ENCODE data around the gene BRMS1L. TPM values are rescaled to one million over a fixed set of nuclear protein-coding genes. Genes with fewer than 3 reads are reported as not detected.

Gene BRMS1L
- total and polyA plus RNA-seq, 2 donors (not counting 3 experiments of a cell fraction or from before 2014, with no cell fraction given) = 4.0 to 7.7 TPM

- dilution Hi-C loops (cut with MboI; ENCODE audit: extremely low pct_ligation_motif_present, low sequenced_read_pairs) = no loop called here
- intact Hi-C loops (cut with micrococcal nuclease) = no loop called here
- Histone ChIP-seq H2AFZ (ENCODE audit: low read depth, low read length) (no peak overlapping the region), H3K9me3 (replicated peaks; ENCODE audit: control insufficient read depth, insufficient read depth, low read length) (no peaks in the 10 kb centered on the region), H4K20me1 (replicated peaks; ENCODE audit: control insufficient read depth, extremely low read depth, insufficient read depth, low read length) (no peaks in the 10 kb centered on the region), H3K9ac (replicated peaks; ENCODE audit: extremely low read depth, insufficient read depth, low read length) (no peak overlapping the region), H3K27me3 (ENCODE audit: control insufficient read depth in 2 of 2, insufficient read depth in 2 of 2, low read length in 2 of 2) (no peaks in the 10 kb centered on the region), H3K27ac (ENCODE audit: insufficient read depth, low read depth, low read length) (no peak overlapping the region), H3K4me1 (ENCODE audit: control insufficient read depth, extremely low read depth, insufficient read depth, low read length) (no peaks in the 10 kb centered on the region), H3K36me3 (ENCODE audit: control insufficient read depth in 2 of 2, extremely low read depth in 1 of 2, insufficient read depth in 2 of 2, low read length in 2 of 2) (no peaks in the 10 kb centered on the region), H3K4me3 (replicated peaks in 1 of 3; ENCODE audit: insufficient read depth in 1 of 3, low read depth in 1 of 3, low read length in 3 of 3) (no peak overlapping the region), H3K79me2 (ENCODE audit: control insufficient read depth, insufficient read depth, low read length) (peaks cover 2% of the 10 kb centered on the region), H3K4me2 (ENCODE audit: insufficient read depth, low read length) (no peak overlapping the region), H3K9me1 (replicated peaks; ENCODE audit: control insufficient read depth, extremely low read depth, insufficient read depth, low read length) (no peaks in the 10 kb centered on the region)
- DNase-seq (ENCODE audit: low read depth, low spot score) (no peak), FAIRE-seq (no peak)
- TF ChIP-seq GATA2 (IDR thresholded peaks at IDR 0.05; ENCODE audit: insufficient read depth, insufficient read length, low read depth, low read length) = no peak
- TF ChIP-seq MYC (IDR thresholded peaks at IDR 0.05; ENCODE audit: low read depth, low read length) = no peak
- TF ChIP-seq CTCF (IDR thresholded peaks at IDR 0.05; ENCODE audit: extremely low read depth in 1 of 2, insufficient read depth in 1 of 2, low read depth in 1 of 2, low read length in 2 of 2) = no peak
- TF ChIP-seq FOS (IDR thresholded peaks at IDR 0.05; ENCODE audit: borderline replicate concordance, insufficient read depth, low read length) = no peak
- CTCF ChIA-PET = interaction anchor here (0.9 kb wide), 1 partner anchor 28 kb away, joined by 3 read pairs; no protein-coding TSS in a partner anchor
- POLR2A ChIA-PET = no interaction called here
- no TSS peak for BruUV-seq (replicated peaks)
Measured at GRCh38 chr14:35789651-35790050, 36.5 kb upstream of the BRMS1L start.

GRCh38 chr14:35797796-35798195 lies 28.3 kb upstream of the BRMS1L start:
- BruUV-seq (replicated peaks) = no TSS peak
- no peaks in the 10 kb centered on the region for H3K36me3 ChIP-seq (ENCODE audit: control insufficient read depth in 2 of 2, extremely low read depth in 1 of 2, insufficient read depth in 2 of 2, low read length in 2 of 2)
- no peaks in the 10 kb centered on the region for H3K4me1 ChIP-seq (ENCODE audit: control insufficient read depth, extremely low read depth, insufficient read depth, low read length)
- no peak overlapping the region for H3K27ac ChIP-seq (ENCODE audit: insufficient read depth, low read depth, low read length)
- no peak overlapping the region for H3K9ac ChIP-seq (replicated peaks; ENCODE audit: extremely low read depth, insufficient read depth, low read length)
- no peak overlapping the region for H3K4me3 ChIP-seq (replicated peaks in 1 of 3; ENCODE audit: insufficient read depth in 1 of 3, low read depth in 1 of 3, low read length in 3 of 3)
- no peak for TF ChIP-seq FOS (IDR thresholded peaks at IDR 0.05; ENCODE audit: borderline replicate concordance, insufficient read depth, low read length)
- no peak for TF ChIP-seq EZH2 (IDR thresholded peaks at IDR 0.05; ENCODE audit: borderline replicate concordance, low read depth, low read length, severe bottlenecking)
- TF ChIP-seq CTCF (IDR thresholded peaks at IDR 0.05; ENCODE audit: extremely low read depth in 1 of 2, insufficient read depth in 1 of 2, low read depth in 1 of 2, low read length in 2 of 2) = no peak
- no peak for TF ChIP-seq JUN (IDR thresholded peaks at IDR 0.05; ENCODE audit: borderline replicate concordance, insufficient read depth, insufficient read length, low read depth)
- no peak for TF ChIP-seq MYC (IDR thresholded peaks at IDR 0.05; ENCODE audit: low read depth, low read length)
- TF ChIP-seq POLR2A (IDR thresholded peaks at IDR 0.05; ENCODE audit: low read depth, low read length) = no peak
- TF ChIP-seq GATA2 (IDR thresholded peaks at IDR 0.05; ENCODE audit: insufficient read depth, insufficient read length, low read depth, low read length) = no peak
- TF ChIP-seq POLR2AphosphoS5 (IDR thresholded peaks at IDR 0.05; ENCODE audit: insufficient read depth, low read depth, low read length) = no peak
- no peak for TF ChIP-seq MAX (IDR thresholded peaks at IDR 0.05; ENCODE audit: insufficient read depth, insufficient read length)
- no peaks in the 10 kb centered on the region for H3K27me3 ChIP-seq (ENCODE audit: control insufficient read depth in 2 of 2, insufficient read depth in 2 of 2, low read length in 2 of 2)
- DNase-seq (ENCODE audit: low read depth, low spot score) (no peak), FAIRE-seq (no peak)
- H2AFZ ChIP-seq (ENCODE audit: low read depth, low read length) = no peak overlapping the region
- no peaks in the 10 kb centered on the region for H3K9me3 ChIP-seq (replicated peaks; ENCODE audit: control insufficient read depth, insufficient read depth, low read length)
- dilution Hi-C loops (cut with MboI; ENCODE audit: extremely low pct_ligation_motif_present, low sequenced_read_pairs) = no loop called here
- intact Hi-C loops (cut with micrococcal nuclease) = no loop called here
- no peaks in the 10 kb centered on the region for H3K9me1 ChIP-seq (replicated peaks; ENCODE audit: control insufficient read depth, extremely low read depth, insufficient read depth, low read length)
- ChIA-PET POLR2A (no interaction called here), CTCF (interaction anchor here (1.1 to 1.6 kb wide), 2 partner anchors 9 to 11 kb away, joined by 3 to 4 read pairs; no protein-coding TSS in a partner anchor)
- peaks cover 15% of the 10 kb centered on the region for H3K79me2 ChIP-seq (ENCODE audit: control insufficient read depth, insufficient read depth, low read length)
- no peak overlapping the region for H3K4me2 ChIP-seq (ENCODE audit: insufficient read depth, low read length)
- peaks cover 2% of the 10 kb centered on the region for H4K20me1 ChIP-seq (replicated peaks; ENCODE audit: control insufficient read depth, extremely low read depth, insufficient read depth, low read length)

Measured in endothelial cell of umbilical vein (primary cell).